GM21447 (cell line): Measurements from ENCODE around the gene PATL2.
A peak's percentile ranks its signal among the peaks of the same experiment; 100 is the strongest.
"Not testable (repeated sequence)": the region's sequence is repeated elsewhere in the genome, so short reads cannot be mapped to it uniquely, and the experiment has no call there.

ENCODE experiments used
- ATAC-seq: cut with Tn5 transposase; IDR thresholded peaks from one replicate; pipeline ENCODE4 v1.9.1; 2021; ENCODE audit not compliant: unreplicated experiment

PATL2 gene

DNA sequence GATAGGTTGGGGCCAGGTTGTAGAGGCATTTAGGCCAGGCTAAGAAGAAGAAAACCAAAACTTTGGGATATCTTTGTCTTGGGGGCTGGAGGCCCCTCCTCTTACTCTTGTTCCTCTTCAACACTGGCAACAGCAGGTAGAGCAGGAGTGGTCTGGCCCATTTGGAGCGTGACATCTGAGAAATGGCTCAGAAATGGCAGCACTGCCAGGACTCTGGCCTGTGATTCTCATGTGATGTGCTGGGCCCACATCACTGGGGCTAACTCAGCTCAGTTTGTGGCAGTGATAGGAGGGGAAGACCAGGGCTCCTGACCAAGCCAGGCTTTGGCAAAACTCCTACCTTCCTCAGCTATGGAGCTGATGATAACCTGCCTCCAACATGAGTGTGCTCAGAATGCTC, 18.5 kb downstream of the PATL2 start:
- no peak for ATAC-seq

DNA sequence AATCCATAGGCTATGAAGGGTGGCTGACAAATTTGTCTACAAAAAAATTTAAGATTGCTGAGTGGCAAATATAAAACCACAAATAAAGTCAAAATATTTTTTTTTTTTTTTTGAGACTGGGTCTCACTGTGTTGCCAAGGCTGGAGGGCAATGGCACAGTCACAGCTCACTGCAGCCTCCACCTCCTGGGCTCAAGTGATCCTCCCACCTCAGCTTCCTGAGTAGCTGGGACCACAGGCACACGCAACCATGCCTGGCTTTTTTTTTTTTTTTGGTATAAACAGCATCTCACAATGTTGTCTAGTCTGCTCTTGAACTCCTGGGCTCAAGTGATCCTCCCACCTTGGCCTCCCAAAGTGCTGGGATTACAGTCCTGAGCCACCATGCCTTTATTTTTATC, 20.9 kb downstream of the PATL2 start:
- ATAC-seq: not testable (repeated sequence)

DNA sequence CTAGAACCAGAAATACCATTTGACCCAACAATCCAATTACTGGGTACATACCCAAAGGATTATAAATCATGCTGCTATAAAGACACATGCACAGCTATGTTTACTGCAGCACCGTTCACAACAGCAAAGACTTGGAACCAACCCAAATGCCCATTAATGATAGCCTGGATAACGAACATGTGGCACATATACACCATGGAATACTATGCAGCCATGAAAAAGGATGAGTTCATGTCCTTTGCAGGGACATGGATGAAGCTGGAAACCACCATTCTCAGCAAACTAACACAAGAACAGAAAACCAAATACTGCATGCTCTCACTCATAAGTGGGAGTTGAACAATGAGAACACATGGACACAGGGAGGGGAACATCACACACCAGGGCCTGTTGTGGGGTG, 21.8 kb downstream of the PATL2 start:
- ATAC-seq: not testable (repeated sequence)

DNA sequence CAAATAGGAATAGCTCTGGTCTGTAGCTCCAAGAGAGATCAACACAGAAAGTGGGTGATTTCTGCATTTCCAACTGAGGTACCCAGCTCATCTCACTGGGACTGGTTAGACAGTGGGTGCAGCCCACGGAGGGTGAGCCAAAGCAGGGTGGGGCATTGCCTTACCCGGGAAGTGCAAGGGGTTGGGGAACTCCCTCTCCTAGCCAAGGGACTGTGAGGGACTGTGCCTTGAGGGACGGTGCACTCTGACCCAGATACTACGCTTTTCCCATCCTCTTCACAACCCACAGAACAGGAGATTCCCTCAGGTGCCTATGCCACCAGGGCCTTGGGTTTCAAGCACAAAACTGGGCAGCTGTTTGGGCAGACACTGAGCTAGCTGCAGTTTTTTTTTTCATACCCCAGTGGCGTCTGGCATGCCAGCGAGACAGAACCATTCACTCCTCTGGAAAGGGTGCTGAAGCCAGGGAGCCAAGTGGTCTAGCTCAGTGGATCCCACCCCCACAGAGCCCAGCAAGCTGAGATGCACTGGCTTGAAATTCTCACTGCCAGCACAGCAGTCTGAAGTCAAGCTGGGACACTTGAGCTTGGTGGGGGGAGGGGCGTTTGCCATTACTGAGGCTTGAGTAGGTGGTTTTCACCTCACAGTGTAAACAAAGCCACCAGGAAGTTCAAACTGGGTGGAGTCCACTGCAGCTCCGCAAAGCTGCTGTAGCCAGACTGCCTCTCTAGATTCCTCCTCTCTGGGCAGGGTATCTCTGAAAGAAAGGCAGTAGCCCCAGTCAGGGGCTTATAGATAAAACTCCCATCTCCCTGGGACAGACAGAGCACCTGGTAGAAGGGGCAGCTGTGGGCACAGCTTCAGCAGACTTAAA, 28.1 kb downstream of the PATL2 start:
- ATAC-seq: not testable (repeated sequence)

DNA sequence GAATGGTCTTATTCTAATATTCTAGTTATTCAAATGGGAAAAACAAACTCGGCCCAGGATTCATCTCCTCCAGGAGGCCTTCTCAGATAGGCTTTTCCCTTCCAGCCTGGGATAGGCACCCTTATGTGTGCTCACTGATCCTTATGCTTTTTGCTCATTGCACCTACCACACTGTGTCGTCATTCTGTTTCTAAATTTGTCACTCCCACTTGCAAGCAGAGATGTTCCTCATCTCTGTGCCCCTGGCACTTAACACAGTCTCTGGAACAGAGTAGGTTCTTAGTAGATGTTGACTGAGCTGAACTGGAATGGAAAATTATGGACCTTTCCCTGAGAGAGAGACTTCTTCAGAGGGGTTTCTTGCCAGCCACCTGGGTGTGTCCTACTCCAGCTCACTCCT, 28.9 kb downstream of the PATL2 start:
- no peak for ATAC-seq

DNA sequence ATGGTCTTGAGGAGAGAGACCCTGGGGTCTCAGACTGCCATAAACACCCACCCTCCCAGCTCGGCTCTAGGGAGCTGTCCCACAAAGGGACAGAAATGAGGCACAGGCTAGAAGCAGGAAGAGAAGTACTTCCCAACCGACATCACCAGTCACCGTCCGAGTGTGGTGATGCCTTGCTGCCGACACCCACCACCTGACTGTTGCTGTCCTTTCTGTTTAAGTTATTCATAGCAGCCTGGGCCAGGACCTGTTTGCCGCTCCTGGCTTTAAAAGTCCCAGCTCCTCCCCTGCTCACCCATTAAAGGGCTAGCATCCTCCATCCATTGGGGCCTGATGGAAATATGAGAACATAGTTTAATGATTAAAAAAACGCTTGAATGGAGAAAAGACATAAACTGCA, 34.4 kb downstream of the PATL2 start:
- ATAC-seq: no peak

DNA sequence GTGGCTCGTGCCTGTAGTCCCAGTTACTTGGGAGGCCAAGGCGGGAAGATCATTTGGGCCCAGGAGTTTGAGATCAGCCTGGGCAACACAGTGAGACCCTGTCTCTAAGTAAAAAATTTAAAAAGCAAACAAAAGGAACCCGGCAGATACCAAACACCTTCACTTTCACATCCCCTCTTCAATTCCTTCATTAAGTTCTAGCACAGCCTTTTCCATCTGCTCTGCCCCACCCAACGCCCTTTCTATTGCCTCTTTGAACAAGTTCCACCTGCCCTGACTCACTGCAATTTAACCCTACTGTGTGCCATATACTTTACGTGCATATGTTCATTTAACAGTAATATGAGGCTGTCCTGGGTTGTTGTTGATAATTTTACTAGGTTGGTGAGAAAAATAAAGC, 35.2 kb downstream of the PATL2 start:
- no peak for ATAC-seq

DNA sequence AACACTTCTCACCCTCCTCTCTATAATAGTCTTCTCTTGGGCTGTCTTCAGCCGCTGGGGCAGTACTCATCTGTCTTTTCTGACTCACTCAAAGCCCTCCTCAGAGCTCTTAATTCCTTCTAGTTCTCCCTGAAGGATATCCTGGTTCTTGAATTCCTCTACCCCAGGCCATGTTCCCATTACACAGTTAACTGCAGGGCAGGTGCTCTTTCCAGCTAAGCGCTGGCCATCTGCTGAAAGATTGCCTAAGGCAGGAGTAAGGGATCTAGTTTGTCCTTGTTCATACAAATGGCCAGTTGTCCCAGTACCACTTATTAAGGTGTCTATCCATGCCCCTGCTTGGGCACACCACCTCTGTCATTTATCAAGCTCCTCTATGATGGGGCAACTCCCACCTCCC, 37.5 kb downstream of the PATL2 start:
- ATAC-seq: no peak

DNA sequence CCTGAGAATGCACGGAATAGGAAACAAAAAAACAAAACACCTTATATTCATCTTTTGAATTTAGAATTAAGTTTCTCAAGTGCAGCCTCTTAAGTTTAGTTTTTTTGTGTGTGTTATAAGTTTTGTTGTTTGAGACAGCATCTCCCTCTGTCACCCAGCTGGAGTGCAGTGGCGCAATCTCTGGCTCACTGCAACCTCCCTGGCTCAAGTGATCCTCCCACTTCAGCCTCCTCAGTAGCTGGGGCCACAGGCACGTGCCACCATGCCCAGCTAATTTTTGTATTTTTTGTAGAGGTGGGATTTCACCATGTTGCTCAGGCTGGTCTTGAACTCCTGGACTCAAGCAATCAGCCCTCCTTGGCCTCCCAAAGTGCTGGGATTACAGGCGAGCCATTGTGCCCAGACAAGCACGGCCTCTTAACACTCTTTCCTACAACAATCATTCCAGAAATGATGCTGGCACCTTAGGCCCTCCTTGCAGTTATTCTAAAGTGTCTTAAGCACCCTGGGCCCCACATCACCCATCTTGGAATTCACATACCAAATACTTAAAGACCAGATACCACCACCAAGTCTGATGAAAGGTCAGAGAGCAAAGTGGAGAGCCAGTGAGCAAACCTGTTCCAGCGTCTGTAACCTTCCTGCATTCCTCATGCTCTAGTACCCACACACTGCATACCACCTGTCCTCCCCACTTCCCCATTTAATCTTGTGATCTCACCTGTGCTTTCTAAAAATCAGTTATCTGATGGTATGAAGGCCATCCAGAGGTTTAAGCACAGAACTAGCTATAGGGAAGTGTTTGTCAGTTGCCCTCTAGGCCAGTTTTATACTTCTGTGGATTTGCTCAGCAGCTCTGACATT, 40.8 kb downstream of the PATL2 start:
- no peak for ATAC-seq

DNA sequence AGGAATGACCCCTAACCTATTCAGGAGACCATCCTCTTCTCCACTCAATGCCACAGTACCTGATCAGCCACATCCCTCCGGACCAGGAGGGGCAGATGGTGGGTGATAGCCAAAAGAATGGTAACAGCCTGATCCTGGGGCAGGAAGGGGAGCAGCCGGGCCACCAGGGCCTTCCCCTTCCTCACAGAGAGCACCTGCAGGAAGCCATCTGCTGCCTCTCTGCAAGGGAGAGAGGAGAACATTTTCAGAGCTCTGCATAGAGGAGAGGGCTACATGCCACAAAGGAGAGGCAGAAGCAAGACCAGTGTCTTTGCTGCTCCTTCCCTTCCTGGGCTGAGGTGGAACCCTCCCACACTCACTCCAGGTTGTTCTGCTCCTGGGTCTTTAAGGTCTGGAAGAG, 42.2 kb downstream of the PATL2 start:
- no peak for ATAC-seq

DNA sequence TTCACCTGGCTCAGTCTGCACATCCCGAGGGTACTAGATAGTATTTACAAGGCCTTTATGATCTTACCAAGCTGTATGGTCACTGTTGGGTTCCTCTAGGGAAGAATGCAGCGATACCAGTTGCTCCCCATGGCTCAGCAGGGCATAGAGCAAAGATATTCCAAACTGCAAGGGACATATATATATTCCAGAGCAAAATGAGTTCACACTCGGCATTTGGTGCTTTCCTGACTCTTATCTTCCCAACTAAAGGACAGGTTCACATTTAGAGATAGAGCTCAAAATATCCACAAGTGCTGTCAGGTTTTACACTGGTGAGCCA, 44.1 kb downstream of the PATL2 start:
- ATAC-seq: no peak

DNA sequence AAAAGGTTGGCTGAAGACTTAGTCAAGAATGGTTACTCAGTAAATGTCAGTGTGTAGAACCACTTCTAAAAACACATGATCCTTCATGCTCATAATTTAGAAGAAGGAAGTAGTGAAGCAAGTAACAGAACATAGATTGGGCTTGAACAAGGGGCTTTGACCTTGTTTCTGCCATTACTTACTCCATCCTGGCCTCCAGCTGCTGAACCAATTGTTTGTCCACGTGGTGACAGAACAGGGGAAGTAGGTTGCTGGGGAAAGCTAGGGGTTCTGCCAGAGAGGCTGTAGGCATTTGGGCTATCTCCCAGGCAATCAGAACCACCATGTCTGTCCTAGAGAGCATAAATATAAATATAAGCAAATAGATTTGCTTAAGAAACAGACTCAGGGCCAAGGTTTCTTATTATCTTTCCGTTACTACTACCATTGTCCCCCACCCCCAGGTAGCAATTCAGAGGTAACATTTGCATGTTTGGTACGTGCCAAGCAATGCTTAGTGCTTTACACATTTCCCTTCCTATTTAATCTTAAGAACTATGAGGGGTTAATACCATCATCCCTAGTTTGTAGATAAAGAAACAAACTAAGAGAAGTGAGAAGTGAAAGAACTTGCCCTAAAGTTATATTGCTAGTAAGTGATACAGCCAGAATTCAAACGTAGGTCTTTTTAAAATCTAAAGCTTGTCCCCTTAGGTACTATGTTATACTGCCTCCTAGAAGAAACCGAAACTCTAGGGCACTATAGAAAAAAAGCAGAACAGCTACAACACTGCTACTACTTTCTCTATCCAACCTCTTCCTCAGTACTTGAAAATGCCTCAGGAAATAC, 44.7 kb downstream of the PATL2 start:
- peak; percentile 26 for ATAC-seq

DNA sequence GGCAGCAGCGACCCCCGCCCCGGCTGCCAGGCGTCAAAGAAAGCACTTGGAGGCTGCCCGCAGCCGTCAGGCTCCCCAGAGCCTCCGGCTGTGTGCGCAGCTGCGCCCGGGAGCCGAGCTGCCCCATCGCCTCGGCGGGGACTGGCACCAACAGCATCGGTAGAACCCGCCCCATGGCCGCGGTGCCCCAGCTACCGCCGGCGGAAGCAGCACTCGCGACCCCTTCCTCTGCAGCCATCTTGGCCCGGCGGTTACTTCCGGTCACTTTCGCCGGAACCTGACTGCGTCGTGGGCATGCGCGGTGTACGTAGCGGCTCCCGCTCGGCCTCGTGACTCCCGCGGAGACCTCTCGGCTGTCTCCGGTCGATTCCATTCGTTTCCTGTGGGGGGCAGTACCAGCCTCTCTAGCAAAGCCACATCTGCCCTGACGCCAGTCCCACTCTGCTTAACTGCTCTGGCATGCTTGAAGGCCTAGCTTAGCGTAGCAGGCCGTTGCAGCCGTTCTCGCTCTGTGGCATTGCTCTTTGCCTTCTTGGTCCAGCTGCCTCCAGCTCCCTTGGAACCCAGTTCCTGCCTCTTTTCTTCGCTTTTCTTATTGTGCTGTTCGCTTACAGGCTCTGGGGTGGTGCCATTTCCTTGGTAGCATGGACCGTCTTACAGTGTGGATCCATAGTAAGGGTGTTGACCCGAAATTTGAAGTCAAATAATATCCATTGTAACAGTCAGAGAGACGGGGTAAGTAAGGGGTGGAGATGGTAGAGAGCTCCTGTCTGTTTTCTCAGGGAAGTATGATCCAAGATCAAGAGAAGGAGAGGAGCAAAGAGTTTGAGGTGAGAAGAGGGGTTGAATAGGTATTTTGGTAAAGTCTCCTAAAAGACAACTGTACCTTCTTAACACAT, 47.5 kb downstream of the PATL2 start, which contains the start of gene SPG11:
Gene SPG11, minus strand, starts transcription at position 253 of the 899 bp plus-strand sequence. Its CDS starts 15 bp downstream, at position 238.
- peak; percentile 71 for ATAC-seq

DNA sequence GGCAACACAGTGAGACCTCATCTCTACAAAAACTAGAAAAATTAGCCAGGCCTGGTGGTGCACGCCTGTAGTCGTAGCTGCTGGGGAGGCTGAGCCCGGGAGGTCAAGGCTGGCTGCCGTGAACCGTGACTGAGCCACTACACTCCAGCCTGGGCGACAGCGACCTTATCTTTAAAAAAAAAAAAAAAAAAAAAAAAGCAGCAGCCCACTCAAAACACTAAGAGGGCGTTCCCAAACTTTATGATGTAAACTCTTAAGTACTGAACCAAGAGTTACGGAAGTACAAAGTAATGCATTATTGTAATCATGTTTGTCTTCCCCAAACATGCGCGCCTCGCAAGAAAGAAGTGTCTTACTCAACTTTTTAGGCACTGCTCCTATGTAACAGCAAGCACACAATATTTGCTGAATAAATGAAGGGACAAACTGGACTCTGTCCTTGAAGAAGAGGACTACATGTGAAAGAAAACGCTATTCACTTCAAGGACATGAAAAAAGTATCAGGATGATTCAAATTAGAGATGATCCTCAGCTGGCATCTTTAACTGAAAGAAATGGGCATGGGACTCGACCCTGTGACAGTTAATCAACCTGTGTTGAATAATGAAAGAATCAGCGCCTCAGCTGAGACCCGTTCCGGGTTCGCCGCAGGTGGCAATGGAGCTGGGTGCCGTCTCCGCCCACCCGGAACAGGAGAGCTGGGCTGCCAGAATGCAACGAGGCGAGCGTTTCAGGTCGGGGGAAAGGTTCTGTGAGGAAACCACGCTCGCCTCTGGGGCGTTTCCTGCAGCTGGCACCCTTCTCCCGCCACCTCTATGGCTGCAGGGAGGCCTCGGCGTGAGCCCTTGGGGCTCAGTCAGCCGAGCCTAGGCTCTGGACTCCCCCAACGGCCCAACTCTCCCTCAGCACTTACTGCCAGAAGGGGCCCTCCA, 48.4 kb downstream of the PATL2 start:
- peak; percentile 52 for ATAC-seq

DNA sequence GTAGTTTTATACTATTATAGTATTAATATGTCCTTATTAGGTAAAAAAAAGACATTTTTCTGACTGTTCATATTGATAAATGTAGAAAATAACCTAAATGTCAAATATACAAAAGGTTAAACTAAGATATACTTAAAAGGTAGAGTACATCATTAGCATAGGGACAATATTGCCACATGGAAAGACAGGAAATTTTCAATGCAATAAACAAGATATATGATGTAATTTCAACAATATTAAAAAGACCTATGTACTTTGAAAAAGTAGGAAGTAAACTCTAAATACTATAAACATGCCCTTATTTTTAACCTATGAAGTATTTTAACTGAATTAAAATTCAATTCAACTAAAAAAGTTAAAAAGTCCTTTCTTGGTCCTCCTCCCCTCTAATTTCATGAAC, 49.5 kb downstream of the PATL2 start:
- no peak for ATAC-seq

DNA sequence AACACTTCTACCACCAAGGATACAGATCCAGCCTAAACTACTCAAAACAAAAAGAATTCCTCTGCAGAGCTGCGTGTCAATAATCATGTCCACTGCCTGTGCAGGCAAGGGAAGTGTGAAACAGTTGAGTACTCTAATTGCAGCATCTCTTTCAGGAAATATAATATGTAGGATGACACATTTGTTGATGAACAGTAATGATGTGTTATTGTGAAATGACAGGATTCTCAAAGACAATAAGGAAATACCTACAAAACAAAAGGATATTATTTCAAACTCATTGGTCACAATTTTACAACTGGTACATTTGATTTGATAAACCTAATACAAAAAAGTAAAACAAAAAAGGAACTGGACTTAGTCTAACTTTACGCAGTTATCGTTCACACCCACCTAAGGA, 52.1 kb downstream of the PATL2 start:
- ATAC-seq: no peak

DNA sequence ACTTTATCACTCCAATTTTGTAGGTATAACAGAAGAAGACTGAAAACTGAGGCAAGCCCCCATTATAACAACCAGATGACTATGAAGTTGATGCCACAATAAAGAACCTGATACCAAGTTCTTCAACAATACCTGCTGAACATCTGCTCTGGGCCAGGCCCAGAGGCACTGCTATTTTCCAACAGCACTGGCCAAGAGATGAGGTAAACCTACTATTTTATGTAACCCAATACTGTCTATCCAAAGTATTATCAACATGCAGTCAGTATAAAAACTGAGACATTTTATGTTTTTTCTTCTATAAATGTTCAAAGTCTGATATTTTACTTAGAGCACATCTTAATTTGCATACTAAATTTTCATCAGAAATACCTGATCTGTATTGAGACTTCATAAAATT, 53.7 kb downstream of the PATL2 start:
- ATAC-seq: no peak

DNA sequence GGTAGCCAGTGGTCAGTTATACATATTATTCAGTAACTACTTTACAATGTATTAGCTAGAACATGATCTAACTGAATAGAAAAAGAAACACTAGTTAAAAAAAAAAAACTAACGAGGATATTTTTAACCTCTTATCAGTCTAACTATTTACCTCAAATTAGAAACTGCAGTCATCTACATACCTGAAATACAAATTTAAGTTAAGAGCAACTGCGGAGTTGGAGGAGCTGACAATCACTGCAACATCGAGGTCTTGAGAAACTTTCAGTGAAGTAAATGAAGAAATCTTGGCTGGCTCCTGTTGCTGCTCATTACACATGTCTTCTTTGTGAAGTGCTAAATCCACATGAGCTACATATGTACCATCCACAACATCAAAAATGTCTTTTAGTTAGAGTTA, 54.2 kb downstream of the PATL2 start:
- no peak for ATAC-seq

DNA sequence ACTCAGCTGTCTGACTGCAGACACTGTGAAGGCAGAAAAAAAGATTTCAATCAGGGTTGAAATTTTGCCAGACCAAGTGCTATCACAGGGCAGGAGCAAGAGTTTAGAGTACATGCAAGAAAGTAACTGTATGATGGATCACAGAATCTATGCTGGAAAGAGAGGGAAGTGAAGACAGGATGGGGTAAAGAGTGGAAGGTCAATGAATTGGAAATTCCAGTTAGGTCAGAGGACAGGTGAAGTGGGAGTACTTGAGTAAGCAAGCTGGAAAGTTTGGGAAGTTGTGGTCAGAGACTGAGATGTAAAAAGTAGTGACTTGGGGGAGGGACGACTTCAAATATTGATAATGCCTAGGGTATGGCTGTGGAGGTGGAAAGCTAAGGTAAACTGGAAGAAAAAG, 54.8 kb downstream of the PATL2 start:
- ATAC-seq: no peak
